NCI-H2196 (cell line): Measurements from ENCODE around the gene NT5C1B.

Experiments used
- DNase-seq: peaks from one replicate; lab custom pipeline; 2025; ENCODE audit not compliant: unreplicated experiment; lab: John Stamatoyannopoulos, UW

The NT5C1B gene

DNA sequence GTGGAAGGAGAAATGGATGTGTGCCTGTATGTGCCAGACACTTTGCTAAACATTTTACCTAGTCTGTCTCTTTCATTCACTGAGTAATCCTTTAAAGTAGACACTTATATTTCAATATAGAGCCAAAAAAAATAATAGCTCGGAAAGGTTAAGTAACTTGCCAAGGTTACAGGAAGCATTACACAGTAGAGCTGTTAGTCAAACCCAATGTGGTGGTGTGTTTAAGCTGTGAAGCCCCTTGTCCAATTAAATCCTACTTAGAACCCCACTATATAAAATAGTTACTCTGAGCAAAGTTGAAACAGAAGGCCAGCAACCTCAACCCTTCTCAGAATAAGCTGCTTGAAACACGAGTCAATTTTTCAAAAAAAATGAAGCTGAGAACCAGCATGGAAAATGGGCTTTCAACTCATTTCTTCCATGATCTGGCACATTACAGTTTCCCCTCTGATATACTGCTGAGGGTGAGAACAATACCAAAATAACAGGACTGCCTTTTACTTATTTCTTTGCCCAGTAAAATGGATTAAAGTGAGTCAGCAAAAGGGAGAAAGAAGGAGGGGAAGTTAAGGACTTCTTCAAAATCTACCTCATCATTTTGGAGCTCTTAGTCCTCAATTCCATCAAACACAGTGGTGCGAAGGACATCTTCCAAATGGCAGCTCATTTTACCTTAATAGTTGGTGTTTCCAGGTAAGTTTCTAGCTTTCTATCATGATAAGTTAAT lies 36.9 kb downstream of the NT5C1B start:
- DNase-seq = no peak

DNA sequence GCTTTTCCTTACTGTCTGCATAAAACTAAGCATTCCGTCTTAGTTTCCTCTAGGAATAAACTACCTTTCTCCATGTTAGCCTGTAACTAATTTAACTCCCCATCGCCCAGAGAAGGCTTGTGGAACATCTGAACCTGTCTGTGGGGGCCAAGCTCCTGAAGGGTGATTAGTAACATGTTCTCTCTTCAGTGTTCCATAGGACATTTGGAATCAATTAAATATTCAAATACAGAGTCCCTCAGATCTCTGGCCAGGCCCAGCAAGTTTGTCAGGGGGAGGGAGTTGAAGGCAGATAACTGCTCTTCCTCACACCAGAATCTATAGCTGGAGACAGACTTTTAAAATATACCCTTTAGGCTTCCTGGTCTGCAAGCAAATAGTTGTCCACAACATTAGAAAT lies 37.7 kb downstream of the NT5C1B start:
- no peak for DNase-seq

DNA sequence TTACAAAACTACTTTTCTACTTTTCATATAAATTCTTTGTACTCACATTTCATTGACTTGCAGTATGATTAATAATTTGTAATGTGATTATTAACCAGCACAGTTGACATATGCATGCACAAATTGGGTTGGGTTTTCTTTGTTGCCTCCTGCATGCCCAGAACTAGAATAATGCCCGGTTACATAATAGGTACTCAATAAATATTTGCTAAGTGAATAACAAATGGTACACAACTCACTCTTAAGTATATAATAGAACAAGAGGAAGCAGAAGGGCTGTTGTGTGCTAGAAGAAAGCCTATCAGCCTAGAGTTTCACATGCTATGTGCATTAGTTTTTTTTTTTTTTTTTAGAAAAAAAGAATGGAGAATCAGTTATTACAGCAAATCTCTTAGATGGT lies 38.2 kb downstream of the NT5C1B start:
- DNase-seq = no peak

DNA sequence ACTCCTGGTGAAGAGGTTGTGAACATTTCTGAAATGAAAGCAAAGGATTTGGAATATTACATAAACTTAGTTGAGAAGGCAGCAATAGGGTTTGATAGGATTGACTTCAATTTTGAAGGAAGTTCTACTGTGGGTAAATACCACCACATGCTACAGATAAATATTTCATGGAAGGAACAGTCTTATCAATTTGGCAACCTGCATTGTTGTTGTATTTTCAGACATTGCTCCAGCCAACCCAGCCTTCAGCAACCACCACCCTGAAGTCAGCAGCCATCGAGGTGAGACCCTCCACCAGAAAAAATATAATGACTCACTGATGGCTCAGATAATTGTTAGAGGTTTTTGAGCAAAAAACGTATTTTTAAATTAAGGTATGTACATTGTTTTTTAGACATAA lies 38.9 kb downstream of the NT5C1B start:
- DNase-seq = no peak

DNA sequence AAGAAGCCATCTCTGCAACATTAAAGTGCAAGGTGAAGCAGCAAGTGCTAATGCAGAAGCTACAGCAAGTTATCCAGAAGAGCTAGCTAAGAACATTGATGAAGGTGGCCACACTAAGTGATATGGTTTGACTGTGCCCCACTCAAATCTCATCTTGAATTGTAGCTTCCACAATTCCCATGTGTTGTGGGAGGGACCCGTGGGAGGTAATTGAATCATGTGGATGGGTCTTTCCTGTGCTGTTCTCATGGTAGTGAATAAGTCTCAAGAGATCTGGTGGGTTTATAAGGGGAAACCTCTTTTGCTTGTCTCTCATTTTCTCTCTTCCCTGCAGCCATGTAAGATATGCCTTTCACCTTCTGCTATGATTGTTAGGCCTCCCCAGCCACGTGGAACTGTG lies 40.3 kb downstream of the NT5C1B start:
- DNase-seq = no peak

DNA sequence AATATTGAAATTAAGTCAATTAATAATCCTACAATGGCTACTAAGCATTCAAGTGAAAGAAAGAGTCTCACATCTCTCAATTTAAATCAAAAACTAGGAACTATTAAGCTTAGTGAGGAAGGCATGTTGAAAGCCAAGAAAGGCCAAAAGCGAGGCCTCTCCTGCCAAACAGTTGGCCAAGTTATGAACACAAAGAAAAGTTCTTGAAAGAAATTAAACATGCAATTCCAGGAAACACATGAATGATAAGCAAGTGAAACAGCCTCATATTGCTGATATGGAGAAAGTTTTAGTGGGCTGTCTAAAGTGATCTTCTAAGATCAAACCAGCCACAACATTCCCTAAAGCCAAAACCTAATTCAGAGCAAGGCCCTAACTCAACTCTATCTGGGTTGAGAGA lies 40.7 kb downstream of the NT5C1B start:
- no peak for DNase-seq

DNA sequence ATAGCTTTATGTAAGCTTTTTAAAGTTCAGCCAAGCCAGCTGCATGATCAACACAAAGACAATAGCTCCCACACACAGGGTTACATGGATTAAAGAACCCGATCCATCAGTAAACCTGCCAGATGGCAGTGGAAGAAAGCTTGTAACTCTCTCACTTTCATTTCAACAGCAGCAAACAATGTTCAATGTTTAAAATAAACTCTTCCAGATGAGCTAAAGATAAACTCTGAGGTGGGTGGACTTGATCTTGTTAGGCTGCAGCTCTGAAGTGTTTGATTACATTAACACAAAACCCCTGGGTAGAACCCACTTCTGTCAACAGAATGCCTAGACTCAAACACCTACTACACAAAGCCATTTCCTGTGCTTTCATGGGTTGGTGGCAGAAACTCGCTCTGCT lies 42.8 kb downstream of the NT5C1B start:
- peak; percentile 63 for DNase-seq

DNA sequence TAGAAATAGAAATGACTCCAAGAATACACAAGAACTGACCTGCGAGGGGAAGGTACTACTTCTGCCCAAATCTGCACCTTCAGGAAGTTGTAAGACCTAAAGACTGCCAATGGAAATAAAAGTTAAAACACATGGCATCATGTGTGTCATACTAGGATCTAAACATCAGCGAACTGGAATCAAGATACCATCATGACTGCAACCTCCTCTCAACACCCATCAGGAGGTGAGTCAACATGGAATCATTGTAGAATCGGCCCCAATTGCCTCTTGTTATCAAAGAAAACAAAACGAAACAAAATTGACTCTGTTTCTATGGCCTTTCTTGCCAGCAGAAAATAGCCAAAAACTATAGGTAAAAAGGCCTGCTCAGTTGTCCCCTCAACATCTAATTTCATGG lies 44.0 kb downstream of the NT5C1B start:
- DNase-seq = no peak

DNA sequence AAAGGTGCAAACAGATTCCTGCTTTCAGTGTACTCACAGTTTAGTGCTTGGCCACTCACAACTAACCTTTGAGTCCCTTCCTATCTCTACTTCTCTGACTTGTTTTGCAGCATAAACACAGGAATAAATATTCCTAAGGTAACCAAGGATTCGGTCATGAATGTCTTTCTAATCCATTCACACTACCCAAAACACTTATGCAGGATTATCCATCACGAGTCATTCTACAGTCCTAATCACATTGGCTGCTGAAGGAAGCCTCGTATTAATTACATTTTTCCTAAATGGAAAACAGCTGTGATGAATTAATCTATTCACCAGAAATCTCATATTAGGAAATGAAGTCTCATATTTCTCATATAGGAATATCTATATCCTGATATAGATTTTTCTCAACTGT lies 45.2 kb downstream of the NT5C1B start:
- no peak for DNase-seq

DNA sequence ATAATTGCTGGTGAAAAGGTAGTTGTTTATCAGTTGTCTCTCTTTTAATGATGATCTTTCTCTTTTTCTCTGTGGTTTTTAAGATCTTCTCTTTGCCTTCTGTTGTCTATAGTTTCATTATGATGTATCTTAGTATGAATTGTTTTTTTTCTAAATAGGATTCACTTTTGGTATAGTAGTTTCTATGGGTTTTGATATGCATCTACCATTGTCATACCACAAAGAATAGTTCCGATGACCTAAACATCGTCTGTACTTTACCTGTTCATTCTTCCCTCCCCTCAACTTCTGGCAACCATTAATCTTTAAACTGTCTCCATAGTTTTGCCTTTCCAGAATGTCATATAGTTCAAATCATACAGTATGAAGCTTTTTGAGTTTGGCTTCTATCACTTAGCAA lies 48.5 kb downstream of the NT5C1B start:
- no peak for DNase-seq

DNA sequence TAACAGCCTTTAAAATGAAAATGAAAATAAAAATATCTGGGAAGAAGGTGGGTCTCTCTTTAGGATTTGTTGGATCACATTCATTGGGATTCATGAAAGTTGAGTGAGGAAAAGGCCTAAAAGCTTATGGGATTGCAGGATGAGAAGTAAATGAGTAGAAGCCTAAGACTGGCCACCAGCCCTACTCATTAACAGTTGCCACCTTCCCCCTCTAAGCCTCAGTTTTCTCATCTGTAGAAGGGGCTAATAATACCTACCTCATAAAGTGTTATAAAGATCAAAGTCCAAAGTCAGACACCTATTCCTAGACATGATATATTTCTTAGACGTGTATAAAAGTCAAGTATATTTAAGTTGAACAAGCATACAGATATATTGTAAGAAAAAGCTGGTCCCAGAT lies 52.7 kb downstream of the NT5C1B start:
- DNase-seq = no peak

DNA sequence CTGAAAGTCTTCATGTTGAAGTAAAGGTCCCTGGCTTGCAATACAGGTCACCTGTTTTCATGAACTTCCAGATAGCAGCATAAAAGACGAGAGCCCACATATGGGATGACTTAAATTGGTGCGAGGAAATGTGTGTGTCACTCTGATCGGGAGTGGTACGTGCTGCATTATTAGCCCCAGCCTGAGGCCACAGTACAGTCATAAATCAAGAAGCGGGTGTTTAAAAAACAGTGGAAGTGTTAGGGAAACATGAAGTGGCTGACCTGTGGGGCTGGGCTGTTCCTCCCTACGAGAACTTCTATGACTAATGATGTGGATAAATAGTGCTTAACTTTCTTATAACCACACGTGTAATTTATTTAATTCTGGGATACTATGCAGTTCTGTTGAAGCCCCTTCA lies 53.3 kb downstream of the NT5C1B start:
- no peak for DNase-seq

DNA sequence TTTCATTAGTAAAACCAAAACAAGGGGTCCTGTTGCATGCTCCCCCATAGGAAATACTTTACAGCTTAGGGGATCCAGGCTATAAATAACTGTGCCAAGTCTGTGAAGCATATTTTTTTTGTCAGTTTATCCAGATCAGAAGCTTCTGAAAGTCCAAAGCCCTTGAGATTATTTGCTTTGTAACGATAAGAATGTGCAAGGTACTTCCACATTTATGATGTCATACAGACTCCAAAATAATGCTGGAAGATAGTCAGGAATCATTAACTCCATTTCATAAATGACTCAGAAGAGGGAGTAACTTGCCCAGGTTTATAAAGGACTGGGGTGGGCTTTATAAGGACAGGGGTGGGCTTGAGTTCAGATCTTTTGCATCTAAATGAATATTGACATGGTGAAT lies 58.2 kb downstream of the NT5C1B start:
- DNase-seq = no peak

DNA sequence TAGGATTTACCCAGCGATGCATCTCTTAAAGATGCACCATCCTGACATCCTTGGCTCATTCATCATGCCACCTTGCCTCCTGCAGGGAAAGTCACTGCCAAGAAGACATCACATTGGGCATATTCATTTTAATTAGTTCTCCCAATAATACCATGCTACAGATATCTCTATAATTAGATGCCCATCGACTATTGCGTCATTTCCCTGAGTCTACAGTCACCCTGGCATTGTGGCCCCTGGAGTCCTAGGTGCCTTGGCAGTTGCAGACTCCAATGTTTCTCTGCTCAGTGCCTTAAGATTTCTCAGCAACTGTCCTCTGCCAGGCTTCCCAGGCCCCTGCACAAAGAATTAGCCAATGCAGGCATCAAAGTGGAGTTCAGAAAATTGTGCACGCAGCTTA lies 61.5 kb downstream of the NT5C1B start:
- DNase-seq = no peak

DNA sequence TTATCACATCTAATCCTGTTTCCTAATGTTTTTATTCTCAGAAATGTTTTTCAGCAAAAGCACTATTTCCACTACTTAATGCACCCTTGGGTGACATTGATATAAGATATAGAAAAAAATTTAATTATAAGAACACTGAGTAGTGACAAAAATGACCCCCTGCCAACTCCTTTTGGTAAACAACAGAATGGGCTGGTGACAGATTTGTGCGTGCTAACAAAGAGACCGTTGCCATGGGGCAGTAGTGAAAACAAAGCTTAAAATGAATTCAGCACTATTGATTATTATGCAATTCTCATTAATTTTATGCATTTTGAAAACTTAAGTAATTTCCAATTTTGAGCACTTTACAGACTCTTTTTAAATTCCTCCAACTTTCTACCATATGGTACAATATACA lies 62.0 kb downstream of the NT5C1B start:
- no peak for DNase-seq

DNA sequence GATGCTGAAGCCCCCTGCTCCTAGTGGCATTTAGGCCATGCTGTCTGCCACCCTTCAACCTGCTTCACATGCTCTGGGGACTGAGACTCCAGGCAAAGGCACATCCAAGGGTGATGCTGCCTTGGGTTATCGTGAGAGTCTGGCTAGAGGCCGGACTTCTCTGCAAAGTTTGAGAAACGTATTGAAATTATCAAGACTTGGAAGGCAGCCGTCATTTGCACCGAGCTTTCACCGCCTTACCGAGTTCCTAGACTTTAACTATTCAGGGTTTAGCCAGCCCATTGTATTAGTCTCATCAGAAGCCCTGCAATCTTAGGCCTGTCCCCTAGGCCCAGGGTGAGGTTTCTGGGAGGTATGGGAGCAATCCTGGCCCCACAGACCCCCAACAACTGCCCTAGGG lies 62.9 kb downstream of the NT5C1B start:
- no peak for DNase-seq

DNA sequence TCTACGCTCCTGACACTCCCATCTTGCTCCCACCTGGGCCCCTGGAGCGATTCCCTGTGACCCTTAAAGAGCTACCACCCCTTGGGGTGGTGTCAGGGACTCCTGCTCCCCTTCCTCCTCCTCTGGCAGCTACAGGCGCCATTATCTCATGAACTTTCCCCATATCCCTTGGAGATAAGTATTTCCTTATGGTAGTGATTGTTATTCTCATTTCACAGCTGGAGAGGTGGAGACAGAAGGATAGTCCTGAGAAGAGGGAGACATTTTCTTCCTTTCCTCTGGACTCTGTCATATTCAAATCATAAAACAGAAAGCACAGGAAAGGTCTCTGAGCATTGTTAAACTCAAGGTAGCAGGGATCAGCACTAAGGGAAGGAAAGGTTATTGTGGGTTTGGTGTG lies 63.5 kb downstream of the NT5C1B start:
- no peak for DNase-seq

DNA sequence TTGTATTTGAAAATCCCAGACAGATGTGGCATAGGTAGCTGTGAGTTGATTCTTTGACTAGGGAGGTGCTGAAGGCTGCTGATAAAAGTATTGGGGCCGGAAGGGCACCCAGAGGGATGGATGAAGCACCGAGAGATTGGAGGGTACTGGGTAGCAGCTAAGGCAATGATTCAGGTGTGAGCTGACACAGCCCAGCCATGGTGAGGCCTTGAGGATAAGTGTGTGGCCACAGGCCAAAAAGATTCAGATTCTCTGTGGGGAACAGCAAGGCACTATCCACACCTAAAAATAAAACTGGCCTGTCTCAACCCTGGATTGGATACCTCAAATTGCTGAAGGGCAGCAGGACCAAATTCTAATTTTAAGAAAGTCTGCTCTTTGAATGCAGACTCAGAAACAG lies 64.1 kb downstream of the NT5C1B start:
- DNase-seq = no peak

DNA sequence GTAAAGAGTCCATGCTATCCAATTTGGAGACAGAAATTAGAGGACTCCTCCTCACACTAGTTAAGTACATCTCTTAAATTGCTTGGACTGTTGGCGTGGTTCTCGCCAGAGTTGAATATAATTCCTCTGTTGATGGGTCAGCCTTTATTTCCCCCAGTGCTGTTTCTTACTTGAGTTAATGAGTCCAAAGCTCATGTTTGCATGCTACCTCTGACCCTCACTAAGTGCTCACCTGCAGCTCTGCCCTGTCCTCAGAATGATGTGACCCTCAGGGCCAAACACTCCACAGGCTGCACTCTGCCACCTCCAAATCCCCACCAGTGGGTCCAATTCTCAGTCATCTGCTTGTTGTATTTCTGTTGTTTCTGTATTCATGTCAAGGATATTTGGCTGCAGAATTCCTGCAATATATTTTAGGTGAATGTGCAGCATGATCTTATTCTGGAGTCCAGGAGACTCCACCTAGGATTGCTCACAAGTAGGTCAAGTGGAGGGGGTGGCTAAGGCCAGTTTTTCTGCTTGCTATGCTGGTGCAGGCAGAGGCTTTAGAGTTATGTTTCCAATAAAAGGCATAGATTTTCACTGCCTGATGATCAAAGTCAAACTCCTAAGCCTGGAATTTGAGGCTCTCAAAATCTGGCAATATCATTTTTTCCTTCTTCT lies 66.8 kb downstream of the NT5C1B start:
- no peak for DNase-seq

DNA sequence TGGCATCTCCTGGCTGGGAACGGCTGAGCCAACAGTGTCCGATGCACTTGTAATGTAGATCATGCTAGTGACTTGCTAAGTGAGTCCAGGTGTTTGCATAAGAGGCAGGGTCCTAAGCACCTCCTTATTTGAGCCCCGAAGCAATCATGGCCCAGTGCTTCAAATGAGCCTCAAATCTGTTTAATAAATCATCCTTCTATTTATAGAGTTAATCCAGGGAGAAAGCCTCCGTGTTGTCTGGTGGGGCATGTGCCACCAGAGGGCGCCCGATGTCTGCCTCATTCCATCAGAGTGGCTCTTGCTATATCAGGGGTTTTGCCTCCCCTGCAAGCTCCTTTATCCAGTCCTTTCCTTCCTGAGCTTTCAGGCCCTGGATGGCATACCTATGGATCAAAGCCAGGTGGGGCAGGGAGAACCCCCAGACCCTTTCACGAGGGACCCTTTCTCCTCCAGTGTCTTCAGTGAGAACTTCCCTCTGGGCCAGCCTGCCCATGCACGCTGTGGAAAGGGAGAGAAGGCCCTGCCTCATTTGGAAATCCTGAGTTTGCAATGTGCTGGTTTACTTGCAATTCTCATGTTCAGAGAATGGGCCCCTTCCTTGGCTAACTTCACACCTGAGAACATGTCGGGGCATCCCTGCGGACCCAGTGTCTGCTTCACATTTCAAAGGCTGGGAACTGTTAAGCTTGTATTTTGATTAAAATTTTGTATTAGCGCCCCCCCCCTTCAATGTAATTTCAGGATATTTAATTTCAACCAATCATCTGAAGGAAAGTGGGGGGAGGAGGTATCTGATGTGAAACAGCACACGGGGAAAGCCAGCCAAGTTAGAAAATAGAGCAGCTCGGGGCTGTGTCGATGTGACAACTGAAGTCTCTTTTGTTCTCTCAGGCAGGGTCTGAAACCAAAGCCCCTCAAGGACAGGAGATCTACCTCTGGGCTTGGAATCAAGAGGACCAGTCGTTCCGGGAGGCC lies 68.6 kb downstream of the NT5C1B start:
- DNase-seq = peak; percentile 81

DNA sequence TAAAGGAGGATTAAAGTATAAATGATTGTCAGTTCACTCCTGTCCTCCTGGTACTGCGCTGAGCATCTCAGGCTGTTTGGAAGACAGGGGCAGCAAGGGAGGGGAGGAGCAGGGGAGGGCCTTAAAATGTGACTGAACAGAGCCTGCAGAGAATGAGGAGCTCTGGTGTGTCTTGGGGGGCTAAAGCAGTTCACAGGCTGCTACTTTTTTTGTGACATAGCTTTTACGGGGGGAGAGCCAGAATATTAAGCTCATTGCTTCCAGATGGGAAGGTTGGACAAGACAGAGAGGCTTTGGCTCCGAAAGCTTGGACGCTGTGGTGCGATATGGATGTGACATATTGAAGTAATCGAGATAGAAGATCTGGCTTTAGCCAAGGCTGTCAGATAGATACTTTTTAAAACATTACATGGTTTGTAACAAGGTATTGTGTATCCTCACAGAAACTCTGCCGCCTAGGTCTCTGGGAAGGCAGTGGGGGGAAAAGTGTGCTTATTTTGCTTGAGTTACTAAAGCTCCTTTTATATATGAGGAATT lies 69.4 kb downstream of the NT5C1B start:
- no peak for DNase-seq
